ENCODE results near the gene ISG20L2.

The ISG20L2 gene

DNA sequence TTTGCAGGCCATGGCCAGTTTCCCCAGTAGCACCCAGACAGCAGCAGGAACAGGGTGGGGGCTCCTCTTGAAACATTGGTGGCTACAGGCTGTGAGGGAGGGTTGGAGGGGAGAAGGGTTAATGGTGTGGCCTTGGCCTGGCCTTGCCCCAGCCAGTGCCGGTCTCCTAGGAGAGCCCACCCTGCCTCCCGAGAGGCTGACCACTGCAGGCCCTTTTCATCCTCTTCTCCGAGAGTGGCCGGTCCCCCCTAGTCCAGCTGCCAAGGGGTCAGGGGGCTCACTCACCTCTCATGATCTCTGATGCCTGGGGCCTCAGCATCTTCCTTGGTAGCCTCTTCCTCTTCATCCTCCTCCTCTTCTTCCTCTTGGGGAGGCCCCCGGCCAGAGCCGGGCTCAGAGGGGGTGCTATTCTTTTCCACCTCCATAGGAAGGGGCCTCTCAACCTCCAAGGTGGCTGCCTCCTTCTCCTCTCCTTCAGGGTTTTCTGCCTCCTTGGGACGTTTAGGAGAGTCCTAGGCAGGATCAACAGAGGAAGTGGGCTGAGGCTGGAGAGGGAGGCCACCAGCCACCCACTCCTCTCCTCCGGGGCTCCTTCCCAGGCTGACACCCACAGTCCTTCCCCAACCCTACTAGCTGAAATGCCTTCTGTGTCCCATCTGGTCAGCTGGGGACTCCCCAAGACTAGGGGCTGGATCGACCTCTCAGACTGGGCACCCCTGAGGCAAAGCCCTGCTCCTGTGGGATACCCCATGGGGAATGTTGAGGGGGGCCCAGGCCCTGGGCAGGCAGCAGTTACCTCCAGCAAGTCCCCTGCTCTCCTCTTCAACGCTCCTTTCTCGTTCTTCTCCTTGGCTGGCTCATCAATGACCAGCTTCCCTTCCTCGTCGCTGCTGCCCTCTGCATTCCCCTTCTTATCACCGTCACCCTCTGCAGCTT, 15.1 kb upstream of the ISG20L2 start:
- H3K4me3 ChIP-seq (ENCODE audit: low read depth, low read length), result no peak overlapping the region
- no peak for TF ChIP-seq CTCF (IDR thresholded peaks at IDR 0.05; ENCODE audit: borderline replicate concordance, insufficient read depth, low read depth, low read length)

- H3K4me3 ChIP-seq (ENCODE audit: low read depth, low read length), result no peak overlapping the region
- no peak for TF ChIP-seq CTCF (IDR thresholded peaks at IDR 0.05; ENCODE audit: borderline replicate concordance, insufficient read depth, low read depth, low read length)
Measured at GRCh38 chr1:156742801-156743200, 14.2 kb upstream of the ISG20L2 start.

GRCh38 chr1:156742017-156742416, 13.5 kb upstream of the ISG20L2 start:
- TF ChIP-seq CTCF (IDR thresholded peaks at IDR 0.05; ENCODE audit: borderline replicate concordance, insufficient read depth, low read depth, low read length), result no peak
- no peak overlapping the region for H3K4me3 ChIP-seq (ENCODE audit: low read depth, low read length)

DNA sequence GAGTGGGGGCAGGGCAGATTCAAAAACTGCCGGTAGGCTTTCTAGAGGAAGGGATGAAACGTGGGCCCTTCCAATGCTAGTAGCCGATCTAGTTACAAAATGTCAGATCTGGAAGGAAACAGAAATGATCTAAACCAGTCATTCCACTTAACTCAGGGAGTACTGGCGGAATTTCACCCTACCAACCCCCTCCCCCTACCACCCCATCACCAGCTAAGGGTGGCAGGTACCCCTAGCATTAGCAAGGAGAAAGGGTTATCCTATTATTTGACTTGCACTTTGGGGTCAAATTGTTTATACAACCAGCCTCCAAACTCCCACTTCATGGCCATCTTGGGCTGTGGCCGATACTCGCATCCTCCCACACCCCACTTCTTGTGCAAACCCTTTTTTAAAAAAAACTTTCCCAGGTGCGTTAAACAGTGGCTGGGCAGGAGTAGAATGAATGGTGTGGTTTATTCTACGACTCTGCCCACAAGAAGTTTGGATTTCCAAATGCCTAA, 13.0 kb upstream of the ISG20L2 start:
- no peak for TF ChIP-seq CTCF (IDR thresholded peaks at IDR 0.05; ENCODE audit: borderline replicate concordance, insufficient read depth, low read depth, low read length)
- H3K4me3 ChIP-seq (ENCODE audit: low read depth, low read length), result peak overlapping the region; percentile 21

GRCh38 chr1:156740741-156741480, 12.3 kb upstream of the ISG20L2 start, which contains the start of gene MRPL24:
TSS of gene MRPL24 (minus strand) at chr1:156741088. CDS start at chr1:156738704, 2,384 bp downstream.
- H3K4me3 ChIP-seq (ENCODE audit: low read depth, low read length), result peak within 1 kb of the TSS; percentile 61
- no peak for TF ChIP-seq CTCF (IDR thresholded peaks at IDR 0.05; ENCODE audit: borderline replicate concordance, insufficient read depth, low read depth, low read length)

DNA sequence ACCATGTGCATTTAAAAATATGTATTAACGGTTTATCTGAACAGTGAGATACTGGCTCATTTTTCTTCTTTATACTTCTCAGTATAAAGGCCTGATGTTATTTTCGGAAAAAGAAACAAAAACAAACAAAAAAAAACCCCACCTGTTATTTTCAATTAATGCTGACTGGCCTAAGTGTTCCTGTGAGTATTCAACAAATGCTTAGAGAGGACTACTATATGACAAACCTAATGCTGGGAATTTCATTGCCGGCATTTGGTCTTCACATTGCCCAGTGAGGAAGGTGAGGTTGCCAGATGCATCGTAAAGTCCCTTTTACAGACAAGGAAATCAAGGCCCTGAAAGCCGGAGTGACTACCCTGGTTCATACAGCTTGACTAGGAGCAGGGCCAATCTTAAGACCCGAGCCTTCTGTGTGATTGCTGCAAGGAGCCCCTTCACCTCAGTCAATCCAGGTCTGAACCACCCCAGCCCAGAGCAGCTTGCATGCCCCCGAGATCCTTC, 11.7 kb upstream of the ISG20L2 start:
- no peak for TF ChIP-seq CTCF (IDR thresholded peaks at IDR 0.05; ENCODE audit: borderline replicate concordance, insufficient read depth, low read depth, low read length)
- peak overlapping the region; percentile 61 for H3K4me3 ChIP-seq (ENCODE audit: low read depth, low read length)

Measured in GM12875 (cell line).